Measurements from ENCODE around the gene SLC6A5. TPM values are rescaled to one million over a fixed set of nuclear protein-coding genes. Genes with fewer than 3 reads are reported as not detected.

Gene SLC6A5
- polyA plus RNA-seq, 1 of the 3 experiments (the other 2 are of a cell fraction): not detected

GRCh38 chr11:20626279-20626678 is 26.9 kb downstream of the SLC6A5 start:
- Histone ChIP-seq H3K9me2 (no peaks in the 10 kb centered on the region), H3K9me3 (no peaks in the 10 kb centered on the region), H3K4me3 (ENCODE audit: low read depth in 2 of 2, low read length in 1 of 2) (no peak overlapping the region), H4K20me1 (ENCODE audit: insufficient read depth) (no peaks in the 10 kb centered on the region), H2AFZ (ENCODE audit: low read depth) (no peak overlapping the region), H3K9ac (no peak overlapping the region), H3K79me2 (ENCODE audit: insufficient read depth) (no peaks in the 10 kb centered on the region), H3K27me3 (ENCODE audit: insufficient read depth) (no peaks in the 10 kb centered on the region), H3K27ac (ENCODE audit: low read depth in 2 of 2, low read length in 1 of 2) (no peak overlapping the region), H3K4me2 (no peak overlapping the region), H3F3A (replicated peaks; ENCODE audit: insufficient read depth) (no peaks in the 10 kb centered on the region), H3K4me1 (ENCODE audit: control insufficient read depth in 1 of 2, insufficient read depth in 2 of 2, low read depth in 1 of 2, low read length in 1 of 2) (peaks cover 0 to 5% of the 10 kb centered on the region in 2 experiments; a peak in 1 of 4 replicates), H3K36me3 (replicated peaks in 1 of 2; ENCODE audit: control insufficient read depth in 1 of 2, insufficient read depth in 2 of 2, low read length in 1 of 2) (no peaks in the 10 kb centered on the region)
- CTCF ChIA-PET: interaction anchor here (0.6 to 1.2 kb wide), 6 partner anchors 18 to 271 kb away, joined by 3 to 4 read pairs (median 3); no protein-coding TSS in a partner anchor
- POLR2A ChIA-PET: no interaction called here
- TF ChIP-seq, protein P1, sequence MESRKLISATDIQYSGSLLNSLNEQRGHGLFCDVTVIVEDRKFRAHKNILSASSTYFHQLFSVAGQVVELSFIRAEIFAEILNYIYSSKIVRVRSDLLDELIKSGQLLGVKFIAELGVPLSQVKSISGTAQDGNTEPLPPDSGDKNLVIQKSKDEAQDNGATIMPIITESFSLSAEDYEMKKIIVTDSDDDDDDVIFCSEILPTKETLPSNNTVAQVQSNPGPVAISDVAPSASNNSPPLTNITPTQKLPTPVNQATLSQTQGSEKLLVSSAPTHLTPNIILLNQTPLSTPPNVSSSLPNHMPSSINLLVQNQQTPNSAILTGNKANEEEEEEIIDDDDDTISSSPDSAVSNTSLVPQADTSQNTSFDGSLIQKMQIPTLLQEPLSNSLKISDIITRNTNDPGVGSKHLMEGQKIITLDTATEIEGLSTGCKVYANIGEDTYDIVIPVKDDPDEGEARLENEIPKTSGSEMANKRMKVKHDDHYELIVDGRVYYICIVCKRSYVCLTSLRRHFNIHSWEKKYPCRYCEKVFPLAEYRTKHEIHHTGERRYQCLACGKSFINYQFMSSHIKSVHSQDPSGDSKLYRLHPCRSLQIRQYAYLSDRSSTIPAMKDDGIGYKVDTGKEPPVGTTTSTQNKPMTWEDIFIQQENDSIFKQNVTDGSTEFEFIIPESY (IDR thresholded peaks at IDR 0.05; ENCODE audit: borderline replicate concordance, low read depth): no peak
- TF ChIP-seq GATA2 (CRISPR knock-in tag; IDR thresholded peaks at IDR 0.05) (no peak), EZH2phosphoT487 (IDR thresholded peaks at IDR 0.05; ENCODE audit: borderline replicate concordance, low read depth) (no peak), FOXM1 (IDR thresholded peaks at IDR 0.05; ENCODE audit: low read depth) (no peak), RFX5 (IDR thresholded peaks at IDR 0.05; ENCODE audit: low read length) (no peak), PBX3 (IDR thresholded peaks at IDR 0.05) (no peak), FOXJ3 (CRISPR knock-in tag; IDR thresholded peaks at IDR 0.05) (no peak)
- no peak for DNase-seq
- 31% methylated on average over 4 of the region's 4 CpGs for WGBS (ENCODE audit: low lambda C conversion rate)

GRCh38 chr11:20627026-20627425 is 27.6 kb downstream of the SLC6A5 start:
- Histone ChIP-seq H3K27me3 (ENCODE audit: insufficient read depth) (no peaks in the 10 kb centered on the region), H3F3A (replicated peaks; ENCODE audit: insufficient read depth) (no peaks in the 10 kb centered on the region), H3K9ac (no peak overlapping the region), H3K9me3 (no peaks in the 10 kb centered on the region), H3K36me3 (replicated peaks in 1 of 2; ENCODE audit: control insufficient read depth in 1 of 2, insufficient read depth in 2 of 2, low read length in 1 of 2) (no peaks in the 10 kb centered on the region), H3K9me2 (no peaks in the 10 kb centered on the region), H3K79me2 (ENCODE audit: insufficient read depth) (no peaks in the 10 kb centered on the region), H3K4me3 (ENCODE audit: low read depth in 2 of 2, low read length in 1 of 2) (no peak overlapping the region), H2AFZ (ENCODE audit: low read depth) (no peak overlapping the region), H3K4me2 (no peak overlapping the region), H3K4me1 (ENCODE audit: control insufficient read depth in 1 of 2, insufficient read depth in 2 of 2, low read depth in 1 of 2, low read length in 1 of 2) (no peaks in the 10 kb centered on the region; a peak in 1 of 4 replicates), H4K20me1 (ENCODE audit: insufficient read depth) (no peaks in the 10 kb centered on the region), H3K27ac (ENCODE audit: low read depth in 2 of 2, low read length in 1 of 2) (no peak overlapping the region)
- ChIA-PET CTCF (interaction anchor here (0.7 to 1.4 kb wide), 5 partner anchors 17 to 1526 kb away, joined by 3 to 5 read pairs (median 3); no protein-coding TSS in a partner anchor), POLR2A (no interaction called here)
- TF ChIP-seq YY1 (IDR thresholded peaks at IDR 0.05; ENCODE audit: low read depth): no peak
- TF ChIP-seq EP300 (IDR thresholded peaks at IDR 0.05; ENCODE audit: borderline replicate concordance in 1 of 2, low read depth in 1 of 2, low read length in 1 of 2): no peak
- no peak for TF ChIP-seq FOXJ3 (CRISPR knock-in tag; IDR thresholded peaks at IDR 0.05)
- TF ChIP-seq FOSL2 (IDR thresholded peaks at IDR 0.05; ENCODE audit: borderline replicate concordance, low read depth): no peak
- TF ChIP-seq NFIC (IDR thresholded peaks at IDR 0.05; ENCODE audit: borderline replicate concordance): no peak
- no peak for TF ChIP-seq RFX5 (IDR thresholded peaks at IDR 0.05; ENCODE audit: low read length)
- no peak for DNase-seq
- WGBS (ENCODE audit: low lambda C conversion rate): 38% methylated on average over 3 of the region's 3 CpGs

Data from SK-N-SH (cell line).